NCI-H2227 (cell line): ENCODE data around the gene AP1G2.

Source experiments
- DNase-seq: peaks from one replicate; lab custom pipeline; 2025; ENCODE audit not compliant: unreplicated experiment; lab: John Stamatoyannopoulos, UW

The AP1G2 gene

DNA sequence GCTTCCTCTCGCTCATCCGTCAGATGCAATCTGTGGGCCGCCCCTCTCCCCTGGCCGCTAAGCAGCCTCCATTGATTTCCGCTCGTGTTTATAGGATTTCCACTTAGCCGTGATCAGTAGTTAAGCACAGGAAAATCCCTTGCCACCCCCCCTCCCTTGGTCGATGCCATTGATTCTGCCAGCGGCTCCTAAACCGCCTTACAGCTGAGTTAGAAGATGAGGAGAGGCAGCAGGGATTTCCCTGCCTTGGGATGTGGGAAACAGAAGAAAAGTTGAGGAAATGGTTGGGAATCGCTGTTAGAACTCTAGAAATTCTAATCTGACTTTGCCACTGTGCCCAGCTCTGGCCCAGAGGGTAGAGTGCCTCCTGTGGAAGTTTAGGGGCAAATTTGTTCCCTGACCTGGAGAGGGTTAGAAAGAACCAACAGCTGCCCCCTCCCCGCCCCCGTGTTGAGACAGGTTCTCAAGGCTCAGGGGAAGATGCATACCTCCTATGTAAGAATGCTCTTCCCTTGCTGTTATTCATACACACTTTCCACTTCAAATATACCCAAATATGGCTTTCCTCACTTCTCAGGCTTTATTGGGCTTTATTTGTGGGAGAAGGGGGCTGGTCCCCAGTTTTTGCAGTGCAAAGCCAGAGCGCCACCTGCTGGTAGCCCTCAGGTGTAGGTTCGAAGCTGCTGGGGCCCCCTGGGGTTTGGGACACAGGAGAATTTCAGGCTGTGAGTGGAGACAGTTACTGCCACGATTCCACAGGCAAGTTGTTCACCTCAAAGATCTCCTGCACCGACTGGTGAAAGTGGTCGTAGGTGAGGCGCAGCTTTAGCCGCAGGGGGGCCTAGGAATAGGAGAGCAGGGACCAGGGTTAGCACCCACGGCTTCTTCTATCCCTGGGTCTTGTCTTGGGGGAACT lies 8.3 kb downstream of the AP1G2 start:
- peak; percentile 76 for DNase-seq

DNA sequence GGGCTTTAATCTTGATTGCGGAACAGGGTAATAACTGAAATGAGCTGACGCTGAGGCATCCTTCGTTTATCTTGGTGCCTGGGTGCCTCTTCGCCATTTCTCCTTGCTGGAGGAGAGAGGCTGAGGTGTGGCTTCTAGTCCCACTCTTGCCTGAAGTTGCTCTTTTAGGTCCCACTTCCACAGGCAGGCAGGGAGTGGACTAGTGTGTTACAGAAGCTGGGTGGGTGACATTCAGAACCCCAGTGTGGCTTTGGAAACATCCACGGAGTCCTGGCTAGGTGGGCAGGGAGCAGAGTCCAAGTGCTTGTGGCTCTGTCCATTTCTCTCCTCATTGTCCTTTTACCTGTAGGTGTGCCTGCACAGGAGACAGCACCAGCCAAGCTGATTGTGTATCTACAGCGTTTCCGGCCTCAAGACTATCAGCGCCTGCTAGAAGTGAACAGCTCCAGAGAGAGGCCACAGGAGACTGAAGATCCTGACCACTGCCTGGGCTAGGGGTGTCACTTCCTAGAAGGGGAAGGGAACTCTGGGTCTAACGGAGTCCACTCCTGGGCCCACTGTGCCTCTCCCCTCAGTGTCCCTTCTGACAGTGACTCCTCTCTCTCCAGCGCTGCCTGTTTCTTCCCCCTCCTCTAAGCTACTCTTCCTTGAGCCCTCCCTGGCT lies 9.1 kb downstream of the AP1G2 start:
- DNase-seq, result no peak

DNA sequence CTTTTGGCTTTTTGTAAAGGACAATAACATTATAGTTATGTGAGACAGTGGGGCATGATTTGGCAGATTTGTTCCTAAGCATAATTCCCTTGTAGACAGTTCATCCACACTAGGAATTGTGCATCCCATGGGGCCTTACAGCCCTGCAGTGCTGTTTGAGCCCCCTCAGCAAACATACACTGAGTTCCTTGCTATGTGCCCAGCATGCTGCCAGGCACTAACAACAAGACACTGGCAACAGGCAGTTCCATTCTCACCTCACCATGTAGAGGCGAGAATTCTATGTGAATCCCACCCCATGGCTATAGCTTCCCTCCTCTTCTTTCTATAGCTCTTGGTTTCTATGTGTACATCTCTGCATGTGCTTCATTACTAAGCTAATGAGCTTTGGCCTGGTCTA lies 9.6 kb downstream of the AP1G2 start:
- no peak for DNase-seq

DNA sequence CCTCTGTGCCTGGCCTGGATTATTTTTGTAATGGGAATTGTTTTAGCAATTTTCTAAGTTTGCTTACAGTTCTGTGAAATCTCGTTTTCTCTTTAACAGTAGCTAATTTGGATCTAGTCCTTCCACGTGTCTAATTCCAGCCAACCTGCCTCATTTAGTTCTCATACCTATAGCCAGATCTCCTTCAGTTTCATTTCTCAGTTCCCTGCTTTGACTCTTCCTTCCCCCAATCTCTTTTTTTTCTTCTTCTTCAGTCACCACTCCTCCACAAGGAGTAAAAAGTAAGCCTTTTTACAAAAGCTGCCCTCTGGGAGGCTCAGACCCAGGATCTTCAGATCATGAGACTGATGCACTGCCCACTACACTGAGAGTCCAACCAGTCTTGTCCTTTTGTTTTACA lies 10.1 kb downstream of the AP1G2 start:
- DNase-seq, result no peak

DNA sequence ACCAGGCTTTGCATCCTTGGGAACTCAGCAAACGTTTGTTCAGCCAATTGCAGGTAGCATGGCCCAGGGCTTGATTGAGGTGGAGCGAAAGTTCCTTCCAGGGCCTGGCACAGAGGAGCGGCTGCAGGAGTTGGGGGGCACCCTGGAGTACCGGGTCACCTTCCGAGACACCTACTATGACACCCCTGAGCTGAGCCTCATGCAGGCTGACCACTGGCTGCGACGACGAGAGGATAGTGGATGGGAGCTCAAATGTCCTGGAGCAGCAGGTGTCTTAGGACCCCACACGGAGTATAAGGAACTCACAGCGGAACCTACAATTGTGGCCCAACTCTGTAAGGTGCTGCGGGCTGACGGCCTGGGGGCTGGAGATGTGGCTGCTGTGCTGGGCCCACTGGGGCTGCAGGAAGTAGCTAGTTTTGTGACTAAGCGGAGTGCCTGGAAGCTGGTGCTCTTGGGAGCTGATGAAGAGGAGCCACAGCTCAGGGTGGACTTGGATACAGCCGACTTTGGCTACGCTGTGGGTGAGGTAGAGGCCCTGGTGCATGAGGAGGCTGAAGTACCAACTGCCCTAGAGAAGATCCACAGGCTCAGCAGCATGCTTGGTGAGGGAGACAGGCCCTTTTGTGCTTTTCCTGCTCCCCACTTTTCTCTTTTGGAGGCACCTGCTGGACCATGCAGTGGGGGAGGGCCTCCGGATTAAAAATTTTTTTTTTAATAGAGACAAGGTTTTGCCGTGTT lies 10.7 kb downstream of the AP1G2 start:
- DNase-seq, result no peak

DNA sequence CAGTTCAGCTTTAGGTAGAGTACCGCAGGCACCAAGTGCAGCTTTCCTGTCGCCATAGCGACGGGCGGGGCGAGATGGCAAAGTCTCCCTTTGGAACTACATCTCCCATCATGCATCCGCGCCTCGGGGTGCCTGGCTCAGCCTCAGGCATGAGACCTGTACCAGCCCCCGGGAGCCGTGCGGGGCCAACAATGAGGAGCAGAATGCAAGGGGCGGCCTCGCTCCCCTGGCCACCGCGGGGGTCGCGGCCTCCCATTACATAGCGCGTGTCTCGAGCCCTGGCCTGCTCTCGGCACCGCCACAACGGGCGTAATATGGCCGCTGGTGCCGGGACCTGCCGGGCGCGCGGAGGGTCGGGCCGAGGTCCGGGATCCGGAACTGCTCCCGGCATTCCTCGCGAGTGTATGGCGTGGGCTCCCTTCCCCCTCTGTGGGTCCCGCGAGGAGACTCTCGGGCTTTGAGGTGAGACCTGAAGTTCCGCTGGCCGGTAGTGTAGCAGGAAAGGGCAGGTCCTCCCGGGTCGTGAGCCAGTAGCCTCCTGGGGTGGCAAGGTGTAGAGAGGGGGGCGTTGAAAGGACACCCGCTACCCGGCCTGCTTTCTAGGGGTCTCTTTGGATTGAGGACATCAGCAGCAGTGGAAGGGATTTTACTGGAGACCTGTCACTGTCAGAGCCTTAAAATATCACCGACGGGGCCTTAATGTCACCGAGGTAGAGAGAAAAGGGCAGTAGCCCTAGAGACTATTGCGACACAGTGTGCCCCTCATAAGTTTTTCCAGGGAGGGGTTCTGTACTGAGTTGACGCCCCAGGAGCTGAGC lies 11.5 kb downstream of the AP1G2 start, which contains the start of gene THTPA:
TSS of gene THTPA (plus strand) at position 390 of the 818 bp plus-strand sequence. CDS start 487 bp downstream, outside the sequence.
- peak; percentile 93 for DNase-seq

DNA sequence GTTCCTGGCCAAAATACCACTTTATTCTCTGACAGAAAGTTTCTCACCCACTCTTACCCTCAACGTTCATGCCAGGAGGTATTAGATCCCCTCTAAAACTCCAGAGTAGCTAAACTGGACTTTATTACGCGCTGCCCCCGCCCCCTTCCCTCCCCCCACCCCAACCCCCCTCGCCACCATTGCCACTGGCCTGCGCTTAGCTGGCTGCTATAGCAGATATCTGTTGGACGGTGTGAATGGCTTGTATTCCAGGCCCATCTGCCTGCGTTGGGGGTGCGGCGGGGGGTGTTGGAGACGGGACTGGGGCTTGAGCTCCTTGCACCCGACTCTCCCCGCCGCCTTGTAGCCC lies 12.1 kb downstream of the AP1G2 start:
- DNase-seq, result no peak

DNA sequence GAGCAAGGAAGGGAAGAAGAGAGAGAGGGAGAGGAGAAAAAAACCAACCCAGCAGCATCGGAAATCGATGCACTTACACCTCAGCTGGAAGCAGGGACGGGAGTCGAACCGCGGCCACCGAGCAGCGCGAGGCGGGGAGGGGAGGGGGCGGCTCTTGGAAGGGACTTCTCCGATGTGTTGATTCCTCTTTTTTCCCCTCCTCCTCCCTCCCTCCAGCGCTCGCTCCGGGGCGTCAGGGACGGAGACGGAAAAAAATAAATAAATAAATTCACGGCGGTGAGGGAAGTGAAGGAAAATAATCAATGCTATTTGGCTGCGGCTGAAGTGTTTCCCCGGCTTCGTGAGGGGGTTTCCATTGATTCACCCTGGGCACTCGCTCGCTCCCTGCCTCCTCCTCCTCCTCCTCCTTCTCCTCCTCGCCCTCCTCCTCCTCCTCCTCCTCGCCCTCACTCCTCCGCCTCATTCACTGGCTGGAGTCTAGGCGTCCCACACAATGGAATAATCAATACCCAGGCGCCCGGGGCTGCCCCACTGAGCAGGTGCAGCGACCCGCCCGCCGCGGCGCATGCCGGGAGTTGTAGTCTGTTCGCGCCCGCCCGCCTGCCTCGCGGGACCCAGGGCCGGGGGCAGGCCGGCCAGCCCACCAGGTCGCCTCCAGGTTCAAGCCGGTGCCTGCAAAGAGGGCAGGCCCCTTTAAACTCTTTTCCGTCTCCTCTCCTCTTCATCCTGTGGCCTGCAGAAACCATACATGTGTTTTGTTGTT lies 16.1 kb downstream of the AP1G2 start, which contains the start of gene ZFHX2:
TSS of gene ZFHX2 (minus strand) at position 500 of the 763 bp plus-strand sequence. CDS start 16,440 bp downstream, outside the sequence.
- peak; percentile 90 for DNase-seq

DNA sequence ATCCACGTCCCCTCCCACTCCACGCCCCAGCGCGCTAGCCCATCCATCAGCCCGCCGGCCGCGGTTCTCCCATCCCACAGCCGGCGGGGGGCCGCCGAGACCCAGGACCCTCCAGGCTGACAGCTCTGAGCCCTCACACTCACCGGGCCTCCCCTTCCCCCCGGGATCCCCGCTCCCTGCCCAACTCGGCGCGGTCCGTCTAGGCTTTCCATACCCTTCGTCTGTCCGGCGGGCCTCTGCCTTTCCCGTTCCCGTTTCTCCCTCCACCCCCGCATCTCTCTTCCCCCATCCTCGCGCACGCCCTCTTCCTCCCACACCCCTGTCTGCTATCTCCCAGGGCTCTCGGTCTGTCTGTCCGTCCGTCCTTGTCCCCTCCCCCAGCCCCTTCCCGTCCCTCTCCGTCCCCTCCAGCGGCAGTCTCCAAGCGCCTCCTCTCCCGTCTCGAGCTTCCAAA lies 16.8 kb downstream of the AP1G2 start:
- DNase-seq, result no peak

DNA sequence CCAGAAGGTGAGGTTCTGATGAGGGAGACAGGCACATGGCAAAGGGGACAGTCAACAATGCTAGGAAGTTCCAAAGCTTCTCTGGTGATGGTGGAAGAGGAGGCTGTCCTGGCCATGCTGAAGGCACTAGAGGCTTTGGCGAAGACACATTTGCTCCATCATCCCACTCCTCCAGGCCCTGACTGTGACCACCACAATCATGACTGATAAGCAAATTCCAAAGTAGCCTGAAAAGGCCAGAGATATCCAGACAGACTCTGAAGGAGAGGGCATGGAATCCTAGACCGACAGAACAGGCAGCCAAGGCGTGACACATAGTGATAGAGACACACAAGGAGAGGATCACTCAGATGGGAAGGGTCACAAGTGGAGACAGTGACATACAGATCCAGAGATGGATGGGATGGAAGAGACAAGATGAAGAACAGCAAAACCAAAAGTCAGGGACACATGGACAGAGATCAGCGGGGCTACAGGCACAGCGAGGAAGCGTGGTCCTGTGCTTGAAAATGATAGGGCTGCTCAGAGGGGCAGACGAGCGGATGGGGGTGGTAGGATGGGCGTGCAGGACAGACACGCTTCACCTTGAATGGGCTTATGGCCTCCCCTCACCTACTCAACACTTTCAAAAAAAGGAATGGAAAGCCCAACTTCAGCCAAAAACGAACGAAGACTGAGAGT lies 17.3 kb downstream of the AP1G2 start:
- DNase-seq, result no peak

DNA sequence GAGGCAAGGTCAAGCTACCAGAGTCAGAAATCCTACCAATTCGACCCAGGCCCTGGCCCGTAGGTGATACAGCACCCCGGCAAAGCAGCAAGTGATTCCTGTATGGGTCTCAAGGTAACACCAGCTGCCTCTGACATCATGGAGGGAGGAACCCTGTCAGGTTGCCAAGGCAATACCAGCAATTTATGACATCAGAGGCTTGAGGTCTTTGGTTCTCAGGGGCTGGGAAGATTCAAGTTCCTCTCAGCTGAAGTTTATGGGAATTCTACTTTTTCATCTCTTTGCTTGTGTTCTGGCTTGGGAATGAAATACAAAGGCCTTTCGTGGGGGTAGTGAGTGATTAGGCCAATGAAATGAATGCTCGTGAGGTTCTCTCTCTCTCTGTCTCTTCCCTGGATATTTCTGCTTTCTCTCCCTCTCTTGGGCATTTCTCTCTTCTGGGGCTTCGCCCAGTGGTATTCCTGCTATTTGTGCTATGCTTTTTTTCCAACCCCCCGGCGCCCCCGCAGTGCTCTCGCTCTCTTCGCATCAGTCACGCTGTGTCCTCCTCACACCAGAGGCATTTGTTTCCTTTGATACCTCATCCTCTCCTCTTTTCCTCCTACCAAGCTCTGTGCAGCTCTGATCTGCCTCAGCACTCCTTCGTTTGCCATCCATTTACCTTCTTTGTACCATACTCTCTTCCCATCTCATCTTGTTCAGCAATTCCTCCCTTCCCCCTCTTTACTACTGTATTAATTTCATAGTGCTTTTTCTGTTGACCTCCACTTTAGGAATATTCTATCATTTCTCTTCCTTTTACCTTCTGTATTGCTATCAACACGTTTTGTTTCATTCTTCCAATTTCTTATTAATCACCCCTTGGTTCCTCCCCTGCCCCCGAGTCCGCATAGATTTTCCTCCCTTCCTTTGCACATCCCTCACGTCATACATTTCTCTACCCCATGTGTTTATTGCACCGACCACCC lies 19.0 kb downstream of the AP1G2 start:
- DNase-seq, result peak; percentile 57

DNA sequence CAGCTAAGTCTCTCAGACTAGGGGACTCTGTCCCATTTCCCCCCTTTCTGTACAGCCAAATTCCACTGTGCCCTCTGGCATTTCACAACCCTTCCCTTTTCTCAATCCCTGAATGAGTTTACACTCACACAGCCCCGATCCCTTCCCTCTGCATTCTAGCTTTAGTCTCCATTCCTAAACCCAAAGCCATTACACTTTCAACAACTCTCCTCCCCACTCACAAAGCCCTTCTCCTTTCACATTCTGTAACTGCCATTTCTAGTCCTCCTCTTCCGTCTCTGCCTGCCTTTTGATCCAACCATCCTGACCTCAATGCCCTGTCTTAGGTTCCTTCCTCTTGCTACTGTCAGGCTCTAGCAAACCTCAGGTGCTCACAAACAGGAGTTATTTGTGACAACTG lies 19.7 kb downstream of the AP1G2 start:
- no peak for DNase-seq

DNA sequence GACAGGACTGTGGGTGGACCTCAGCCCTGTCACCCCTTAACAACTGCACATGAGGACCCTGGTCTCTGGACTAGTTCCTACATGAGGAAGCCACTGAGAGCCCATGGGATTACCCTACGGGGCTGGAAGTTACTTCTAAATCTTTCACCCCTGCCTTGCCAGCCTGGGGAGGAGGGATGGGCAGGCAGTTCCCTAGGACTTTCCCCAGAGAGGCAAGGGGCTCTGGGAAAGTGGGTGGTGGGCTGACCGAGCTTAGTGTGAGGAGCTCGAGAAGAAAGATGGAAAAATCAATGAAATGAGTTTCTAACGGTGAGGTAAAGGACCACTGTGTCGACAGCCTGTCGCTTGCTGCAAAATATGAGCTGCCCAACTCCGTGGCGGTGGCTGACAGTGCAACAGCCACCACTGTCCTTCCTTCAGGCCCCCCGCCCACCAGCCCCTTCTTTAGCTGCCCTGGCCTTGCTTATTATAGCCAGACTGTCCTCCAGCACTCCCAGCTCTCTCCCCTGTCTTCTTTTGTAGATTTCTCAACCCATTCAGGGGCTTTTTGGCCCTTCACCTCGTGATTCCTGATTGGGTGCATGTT lies 21.0 kb downstream of the AP1G2 start:
- DNase-seq, result no peak

DNA sequence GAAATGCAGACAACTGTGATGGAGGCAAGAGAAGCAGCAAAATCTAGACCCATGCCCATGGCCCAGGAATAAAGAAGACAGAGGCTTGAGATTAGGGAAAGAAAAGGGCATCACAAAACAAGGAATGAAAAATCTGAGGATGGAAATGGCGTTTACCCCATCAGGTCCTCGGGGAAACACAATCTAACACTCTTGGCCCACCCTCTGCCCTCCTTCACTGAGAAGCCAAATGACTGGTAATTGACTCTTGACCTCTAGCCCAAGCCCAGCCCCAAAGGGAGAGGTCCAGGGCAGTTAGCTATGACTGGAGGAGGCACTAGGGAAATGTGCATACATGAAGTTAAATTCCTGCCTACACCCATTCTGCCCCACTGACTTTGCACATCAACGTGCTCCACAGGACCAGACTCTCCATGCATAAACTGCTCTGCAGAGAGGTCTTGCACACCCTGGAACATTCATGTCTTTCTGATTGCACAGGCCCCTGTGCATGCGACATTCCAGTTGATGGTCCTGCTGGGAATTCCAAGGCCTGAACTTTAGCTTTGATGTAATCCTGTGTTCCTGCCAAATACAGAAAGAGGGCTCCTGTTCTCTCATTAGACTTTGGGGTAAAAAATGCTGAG lies 21.7 kb downstream of the AP1G2 start:
- no peak for DNase-seq

DNA sequence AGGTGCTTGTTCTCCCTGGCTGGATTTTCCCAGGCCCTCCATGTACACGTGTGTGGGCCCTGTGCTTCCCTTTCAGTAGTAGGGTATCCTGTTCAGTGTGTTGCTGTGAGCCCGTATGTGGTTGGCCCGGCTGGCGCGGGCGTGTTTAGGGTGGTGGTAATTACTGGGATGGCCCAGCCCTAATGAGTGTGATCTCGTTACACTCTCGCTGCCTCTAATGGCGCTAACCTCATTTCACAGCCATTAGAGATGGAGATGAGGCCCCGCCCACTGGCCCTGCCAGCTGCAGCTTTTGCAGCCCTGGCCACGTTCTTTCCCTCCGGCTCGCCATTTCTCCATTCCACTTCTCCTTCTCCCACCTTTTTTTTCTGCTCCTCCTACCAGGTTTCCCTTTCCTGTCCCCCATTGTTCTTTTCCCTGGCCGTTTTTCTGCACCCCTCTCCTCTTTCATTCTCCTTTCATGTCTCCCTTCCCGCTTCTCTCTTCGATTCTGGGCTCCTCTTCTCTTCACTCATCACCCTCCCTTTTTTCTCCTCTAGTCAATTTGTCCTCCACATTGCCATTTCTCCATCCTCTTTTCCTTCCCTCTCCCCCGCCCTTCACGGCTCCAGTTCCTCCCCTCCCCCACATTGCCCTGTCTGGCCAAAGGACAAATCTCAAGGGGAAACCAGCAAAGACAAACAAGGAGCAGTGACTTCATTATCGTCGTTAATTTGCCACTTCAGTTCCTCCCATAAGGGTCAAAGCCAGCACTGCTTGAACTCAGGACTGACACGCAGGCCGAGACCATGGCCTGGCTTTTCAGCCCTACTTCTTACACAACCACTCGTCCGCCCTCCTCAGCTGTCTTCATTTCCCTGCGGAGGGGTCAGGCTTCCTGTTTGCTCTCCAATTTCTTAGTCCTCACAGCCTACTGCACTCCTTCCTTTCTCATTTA lies 22.8 kb downstream of the AP1G2 start:
- peak; percentile 85 for DNase-seq

DNA sequence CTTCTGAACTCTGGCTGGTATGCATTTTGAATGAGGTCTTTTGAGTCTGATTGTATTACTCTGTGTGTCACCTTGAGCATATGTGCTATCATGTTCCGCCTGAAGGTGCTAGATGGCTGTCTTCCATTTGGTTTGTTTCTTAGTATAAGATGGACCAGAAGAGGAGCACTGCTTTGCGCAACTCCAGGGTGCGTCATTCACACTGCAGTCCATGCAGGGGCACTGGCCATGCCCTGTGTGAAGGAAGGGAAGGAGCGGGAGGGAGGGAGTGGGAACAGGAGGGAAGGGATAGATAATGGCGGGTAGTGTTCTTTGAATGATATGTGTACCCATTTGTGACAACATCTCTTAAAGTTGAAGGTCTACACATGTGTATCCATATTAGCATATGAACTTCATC lies 24.2 kb downstream of the AP1G2 start:
- DNase-seq, result no peak
